GM18861 (cell line): ENCODE data around the gene PSTK.

ENCODE experiments used
- ATAC-seq: cut with Tn5 transposase; IDR thresholded peaks from one replicate; pipeline ENCODE4 v1.9.1; 2021; ENCODE audit not compliant: unreplicated experiment

PSTK gene

GRCh38 chr10:123018531-123018930, 38.3 kb downstream of the PSTK start:
- no peak for ATAC-seq

- no peak for ATAC-seq
Observed at GRCh38 chr10:123019264-123019663, 39.1 kb downstream of the PSTK start.

- no peak for ATAC-seq
Observed at GRCh38 chr10:123019941-123020703, 39.9 kb downstream of the PSTK start.

- ATAC-seq: no peak
Observed at GRCh38 chr10:123021517-123021916, 41.3 kb downstream of the PSTK start.

GRCh38 chr10:123024540-123024939, 44.3 kb downstream of the PSTK start:
- no peak for ATAC-seq

- ATAC-seq: no peak
Observed at GRCh38 chr10:123026302-123026701, 46.1 kb downstream of the PSTK start.

GRCh38 chr10:123027861-123028260, 47.7 kb downstream of the PSTK start:
- no peak for ATAC-seq

- no peak for ATAC-seq
Observed at GRCh38 chr10:123031124-123031523, 50.9 kb downstream of the PSTK start.

GRCh38 chr10:123034332-123034731, 54.1 kb downstream of the PSTK start:
- ATAC-seq: no peak

GRCh38 chr10:123035467-123036086, 55.4 kb downstream of the PSTK start:
- ATAC-seq: no peak

GRCh38 chr10:123038782-123039631, 58.8 kb downstream of the PSTK start:
- ATAC-seq: no peak

- no peak for ATAC-seq
Observed at GRCh38 chr10:123039632-123039930, 59.4 kb downstream of the PSTK start.
